ENCODE measurements around the gene TDRKH. TPM values are rescaled to one million over a fixed set of nuclear protein-coding genes. Genes with fewer than 3 reads are reported as not detected.

The TDRKH gene
- total RNA-seq: 1 to 10 TPM; 3.2 to 4.9 (median 4.1) TPM

DNA sequence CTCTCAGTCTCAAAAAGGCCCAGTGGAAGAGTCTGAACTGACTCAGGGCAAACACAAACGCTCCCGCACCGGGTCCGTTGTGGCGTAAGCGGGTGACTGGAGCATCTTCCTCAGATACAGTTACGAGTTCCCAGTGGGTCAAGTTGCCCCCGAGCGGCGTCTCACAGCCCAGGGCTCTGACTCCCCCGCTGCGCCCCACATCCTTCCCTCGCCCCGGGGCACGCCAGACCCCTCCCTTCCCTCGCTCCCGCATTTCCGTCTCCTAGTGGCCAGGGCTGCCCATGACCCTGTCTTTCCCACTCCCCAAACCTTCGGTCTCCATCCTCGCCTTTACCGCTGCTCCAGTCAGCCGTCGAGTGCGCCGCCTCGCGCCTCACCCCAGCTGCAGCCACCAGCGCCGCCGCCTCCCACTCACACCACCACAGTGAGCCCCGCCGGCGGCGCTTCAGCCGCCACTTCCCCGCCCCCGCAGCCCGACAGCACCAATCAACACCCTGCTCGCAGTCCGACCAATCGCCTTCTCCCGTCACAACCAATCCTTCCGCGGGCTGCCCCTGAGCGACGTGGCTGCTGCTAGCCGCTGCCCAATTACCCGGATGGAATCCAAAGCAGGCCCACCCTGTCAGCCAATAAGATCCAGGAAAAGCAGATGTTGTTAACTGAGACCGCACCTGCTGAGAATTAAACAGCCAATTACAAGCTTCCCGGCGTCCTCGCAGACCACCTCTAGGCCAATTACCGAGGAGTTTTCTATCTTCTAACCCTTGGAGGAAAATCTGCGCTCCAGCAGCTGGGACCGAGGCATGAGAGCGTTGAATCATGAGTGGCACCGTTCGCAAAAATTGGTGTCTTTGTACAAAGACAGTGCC, at the start of gene TDRKH:
TDRKH (minus strand) TSS at position 430 of the 869 bp plus-strand sequence. CDS start 7,478 bp downstream, outside the sequence.
- no peak for TF ChIP-seq CTCF (IDR thresholded peaks at IDR 0.05)
- ATAC-seq (ENCODE audit: low FRiP score) (peak; percentile 98), DNase-seq (ENCODE audit: low spot score) (peak; percentile 91)

DNA sequence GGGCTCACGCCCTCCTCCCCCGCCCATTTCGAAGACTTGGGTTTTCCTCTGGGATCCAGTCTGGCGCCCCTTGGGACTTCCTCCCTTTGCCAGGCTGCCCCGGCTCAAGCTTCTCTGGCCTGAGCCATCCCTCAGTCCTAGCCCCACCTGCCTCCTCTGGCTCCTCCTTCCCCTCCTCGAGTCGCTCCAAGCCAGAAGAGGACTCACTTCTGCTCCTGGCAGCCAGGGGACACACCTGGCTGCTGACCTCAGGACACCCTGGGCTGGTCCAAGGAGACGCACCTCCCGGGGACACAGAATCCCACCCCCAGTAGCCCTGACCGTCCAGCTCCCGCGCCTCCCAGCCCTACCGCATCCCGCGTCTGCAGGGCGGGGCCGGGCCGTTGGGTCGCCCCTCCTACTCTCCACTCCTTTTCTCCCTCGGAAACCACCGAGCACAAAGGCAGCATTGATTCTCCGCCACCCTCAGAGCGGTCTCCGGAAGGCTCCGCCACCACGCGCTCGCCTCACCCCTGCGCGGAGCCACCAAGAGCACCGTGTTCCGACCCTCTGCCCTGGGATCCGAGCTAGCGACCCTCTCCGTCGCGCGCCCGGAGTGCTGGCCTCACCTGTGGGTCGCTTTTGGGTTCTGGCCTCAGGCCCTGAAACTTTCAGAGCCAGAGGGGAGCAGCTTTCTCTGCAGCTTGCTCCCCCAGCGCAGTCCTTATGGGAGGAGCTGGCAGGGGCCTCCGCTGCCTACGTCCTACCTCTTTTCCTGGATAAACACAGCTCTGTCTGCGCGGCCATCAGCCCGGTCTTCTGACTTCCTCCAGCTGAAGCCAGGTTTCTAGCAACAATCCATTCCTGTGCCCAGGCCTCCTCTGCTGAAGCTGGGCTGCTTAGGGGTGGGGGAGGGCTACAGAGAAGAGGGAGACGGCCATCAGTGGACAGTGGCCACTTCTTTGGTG, 49.4 kb upstream of the TDRKH start, which contains the start of gene C2CD4D:
C2CD4D (minus strand) TSS at position 364 of the 947 bp plus-strand sequence. CDS start 831 bp downstream, outside the sequence.
- DNase-seq (ENCODE audit: low spot score) (no peak), ATAC-seq (ENCODE audit: low FRiP score) (peak; percentile 69)
- no peak for TF ChIP-seq CTCF (IDR thresholded peaks at IDR 0.05)

- ATAC-seq (ENCODE audit: low FRiP score) (peak; percentile 18), DNase-seq (ENCODE audit: low spot score) (no peak)
- TF ChIP-seq CTCF (IDR thresholded peaks at IDR 0.05): no peak
Measured at GRCh38 chr1:151839082-151839412, 48.7 kb upstream of the TDRKH start.

DNA sequence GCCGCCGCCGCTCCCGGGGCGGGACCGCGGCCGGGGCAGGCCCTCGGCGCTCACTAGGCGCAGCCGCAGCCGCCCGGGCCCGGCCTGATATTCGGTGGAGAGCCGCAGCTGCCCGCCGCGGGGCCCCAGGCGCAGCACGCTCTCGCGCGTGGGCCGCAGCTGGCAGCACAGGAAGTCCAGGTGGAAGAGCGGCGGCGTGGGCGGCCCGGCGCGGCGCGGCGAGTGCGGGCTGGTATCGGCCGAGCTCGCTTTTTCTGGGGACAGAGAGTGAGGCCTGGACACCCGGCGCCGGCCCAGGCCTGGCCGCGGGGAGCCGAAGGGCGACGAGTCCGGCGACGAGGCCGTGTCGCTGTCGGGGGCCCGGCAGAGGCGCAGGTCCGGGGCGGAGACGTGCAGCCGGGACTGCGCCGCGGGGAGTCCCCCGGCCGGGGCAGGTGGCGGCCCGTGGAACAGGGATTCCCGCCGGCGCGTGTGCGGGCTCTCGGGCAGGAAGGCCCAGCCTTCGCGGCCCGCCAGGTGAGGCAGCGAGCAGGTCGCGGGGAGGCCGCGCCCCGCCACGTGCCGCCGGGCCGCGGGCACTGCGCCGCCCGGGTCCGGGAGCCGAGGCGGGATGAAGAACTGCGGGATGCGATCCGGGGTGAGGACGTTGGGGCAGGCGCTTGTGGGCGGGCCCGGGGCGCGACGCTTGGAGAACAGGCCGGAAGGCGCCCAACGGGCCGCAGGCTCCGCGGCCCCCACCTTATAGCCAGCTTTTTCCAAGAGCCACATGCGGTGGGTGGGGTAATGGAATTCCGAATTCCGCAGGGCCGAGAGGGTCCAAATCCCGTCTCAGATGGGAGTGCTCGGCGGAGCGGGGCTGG, 48.2 kb upstream of the TDRKH start:
- TF ChIP-seq CTCF (IDR thresholded peaks at IDR 0.05): no peak
- no peak for DNase-seq (ENCODE audit: low spot score)
- ATAC-seq (ENCODE audit: low FRiP score): peak; percentile 38

- DNase-seq (ENCODE audit: low spot score): no peak
- no peak for TF ChIP-seq CTCF (IDR thresholded peaks at IDR 0.05)
- no peak for ATAC-seq (ENCODE audit: low FRiP score)
Measured at GRCh38 chr1:151837884-151838221, 47.6 kb upstream of the TDRKH start.

GRCh38 chr1:151837197-151837596, 46.9 kb upstream of the TDRKH start:
- DNase-seq (ENCODE audit: low spot score) (no peak), ATAC-seq (ENCODE audit: low FRiP score) (no peak)
- TF ChIP-seq CTCF (IDR thresholded peaks at IDR 0.05): no peak
